NCI-H2081 (cell line): Measurements from ENCODE around the gene IFT88.

Experiments
- DNase-seq, 2 experiments: peaks; one replicate each; lab custom pipeline; 2025; lab: John Stamatoyannopoulos, UW

Gene IFT88

GRCh38 chr13:20716951-20717350 is 150.0 kb downstream of the IFT88 start:
- no peak for DNase-seq

- no peak for DNase-seq
Measured at GRCh38 chr13:20717581-20718542, 150.9 kb downstream of the IFT88 start.

GRCh38 chr13:20718958-20719566 is 152.1 kb downstream of the IFT88 start:
- DNase-seq: no peak

- DNase-seq: no peak
Measured at GRCh38 chr13:20719783-20720182, 152.8 kb downstream of the IFT88 start.

GRCh38 chr13:20720499-20720898 is 153.5 kb downstream of the IFT88 start:
- no peak for DNase-seq

GRCh38 chr13:20721058-20721453 is 154.1 kb downstream of the IFT88 start:
- DNase-seq: no peak

- DNase-seq: no peak
Measured at GRCh38 chr13:20721454-20722357, 154.7 kb downstream of the IFT88 start.

GRCh38 chr13:20727856-20728255 is 160.9 kb downstream of the IFT88 start:
- DNase-seq: no peak

GRCh38 chr13:20728579-20729311 is 161.8 kb downstream of the IFT88 start:
- no peak for DNase-seq

- no peak for DNase-seq
Measured at GRCh38 chr13:20729633-20730585, 163.0 kb downstream of the IFT88 start.

- DNase-seq: no peak
Measured at GRCh38 chr13:20738616-20739015, 171.7 kb downstream of the IFT88 start.

GRCh38 chr13:20740021-20740420 is 173.1 kb downstream of the IFT88 start:
- no peak for DNase-seq
